Left lung (tissue), 14 donors: Measurements from ENCODE around the gene PPRC1. TPM values are rescaled to one million over a fixed set of nuclear protein-coding genes. Genes with fewer than 3 reads are reported as not detected.

Experiments used
- ATAC-seq: fragments of 200-7000 bp; cut with Tn5 transposase; one replicate; pipeline ENCODE4 v1.9.1; 2020; ENCODE audit warnings: moderate library complexity
- DNase-seq, 4 donors: peaks; one replicate each; pipeline ENCODE4 v3.0.0-alpha.2; 2013 to 2020
- H3K27ac ChIP-seq, 2 donors: fragments of 200-600 bp; sonication (generic) in 1 of 2; one replicate each; pipeline versions ENCODE4 v1.5.0 to v1.8.0; 2020 to 2021
- H3K27me3 ChIP-seq, 2 donors: fragments of 200-600 bp; sonication (generic) in 1 of 2; one replicate each; pipeline versions ENCODE4 v1.5.0 to v1.8.0; 2020 to 2021
- H3K36me3 ChIP-seq, 2 donors: fragments of 200-600 bp; sonication (generic) in 1 of 2; one replicate each; pipeline versions ENCODE4 v1.5.0 to v1.8.0; 2020 to 2021
- H3K4me1 ChIP-seq, 2 donors: fragments of 200-600 bp; one replicate each; pipeline ENCODE4 v1.8.0; 2021
- H3K4me3 ChIP-seq, 2 donors: fragments of 200-600 bp; sonication (generic) in 1 of 2; one replicate each; pipeline versions ENCODE4 v1.5.0 to v1.8.0; 2020 to 2021; ENCODE audit warnings: mild to moderate bottlenecking in 1 of 2
- H3K9me3 ChIP-seq, 2 donors: fragments of 200-600 bp; sonication (generic) in 1 of 2; one replicate each; pipeline versions ENCODE4 v1.5.0 to v1.8.0; 2020 to 2021
- CTCF ChIP-seq, 2 donors: fragments of 200-600 bp; sonication (generic) in 1 of 2; IDR thresholded peaks; one replicate each; pipeline versions ENCODE4 v1.5.0 to v1.8.0; 2021; ENCODE audit warnings: antibody characterized with exemption in 2 of 2
- intact Hi-C, 2 donors: fragments of 100-400 bp; cut with DNase I; formaldehyde crosslinking; loops; one replicate each; pipeline versions ENCODE4 v1.11.2 to v1.14.2; 2022
- long read RNA-seq, 12 donors: library from polyadenylated mRNA in 2 of 12; unstranded in 2 of 12; transcript quantifications; one replicate each; pipeline ENCODE4 v2.0.0 and lab custom pipeline, GENCODE V29; 2019 to 2026
- polyA plus RNA-seq, 6 donors: library from polyadenylated mRNA; unstranded; fragments of 120-200 nt; gene quantifications; one replicate each; pipeline ENCODE4 v1.2.1, GENCODE V29; 2013; ENCODE audit not compliant: insufficient read length in 6 of 6
- total RNA-seq, 2 donors: library from RNA; stranded (reverse); fragmentation: NEBNext Ultra II Directional; extraction: Animal tissue kit (Norgen Biotek cat#: 25700); gene quantifications; one replicate each; pipeline ENCODE4 v1.2.1, GENCODE V29; 2021
- donor health status: DM: no; HTN: yes; CAD: no.
- donor health status: DM: no; HTN: no; CAD: no.

PPRC1 gene
- total RNA-seq, result 10 to 100 TPM; 27.8 to 41.8 TPM
- 10 to 100 TPM; 33.8 to 52.9 (median 43.0) TPM for polyA plus RNA-seq
- long read RNA-seq, donor 1, partial matches to known transcripts, result 6 of 7 reads
- long read RNA-seq, donor 1, other reads (novel, unspliced or antisense), result 0 of 7 reads
- long read RNA-seq, donor 2, partial matches to known transcripts, result 5 of 7 reads
- long read RNA-seq, donor 2, other reads (novel, unspliced or antisense), result 0 of 7 reads
- long read RNA-seq, donor 3, result 0 reads
- long read RNA-seq, donor 4, partial matches to known transcripts, result 2 of 3 reads
- long read RNA-seq, donor 4, other reads (novel, unspliced or antisense), result 1 of 3 reads
- long read RNA-seq, donor 5, result 0 reads
- long read RNA-seq, donor 6, result 0 reads
- long read RNA-seq, donor 7, result 0 reads
- long read RNA-seq, donor 8, partial matches to known transcripts, result 16 of 17 reads
- long read RNA-seq, donor 8, other reads (novel, unspliced or antisense), result 0 of 17 reads
- long read RNA-seq, donor 9, result 0 reads
- long read RNA-seq, donor 10, partial matches to known transcripts, result 0 of 1 reads
- long read RNA-seq, donor 10, other reads (novel, unspliced or antisense), result 1 of 1 reads
- long read RNA-seq, donor 11, result 0 reads
- long read RNA-seq, donor 12, partial matches to known transcripts, result 5 of 9 reads
- long read RNA-seq, donor 12, other reads (novel, unspliced or antisense), result 0 of 9 reads

- intact Hi-C loops, result no loop called here
- Histone ChIP-seq H3K4me1 (peaks cover 17 to 47% of the 10 kb centered on the region in 2 donors), H3K36me3 (peaks cover 0 to 3% of the 10 kb centered on the region in 2 donors), H3K27ac (peak within 1 kb of the TSS; percentile 89 to 95), H3K4me3 (peak within 1 kb of the TSS; percentile 88 to 89), H3K27me3 (no peaks in the 10 kb centered on the region), H3K9me3 (no peaks in the 10 kb centered on the region)
- ATAC-seq, result peak; percentile 88
- DNase-seq, result peak; percentile 99
- peak; percentile 92 to 94 for TF ChIP-seq CTCF (IDR thresholded peaks at IDR 0.05)
These were observed at the start of gene PPRC1 for GRCh38 chr10:102132563-102133372. PPRC1 (plus strand) TSS chr10:102133040; CDS start chr10:102133069, 29 bp downstream.

GRCh38 chr10:102083541-102083940, 49.3 kb upstream of the PPRC1 start:
- ATAC-seq (no peak), DNase-seq (no peak)
- intact Hi-C loops, result no loop called here

GRCh38 chr10:102085336-102085735, 47.5 kb upstream of the PPRC1 start:
- intact Hi-C loops, result no loop called here
- no peaks in the 10 kb centered on the region for H3K4me1 ChIP-seq
- no peaks in the 10 kb centered on the region for H3K27me3 ChIP-seq
- ATAC-seq (no peak), DNase-seq (no peak)
- TF ChIP-seq CTCF (IDR thresholded peaks at IDR 0.05), result no peak
- no peak overlapping the region for H3K27ac ChIP-seq
- no peak overlapping the region for H3K4me3 ChIP-seq
- no peaks in the 10 kb centered on the region for H3K9me3 ChIP-seq
- H3K36me3 ChIP-seq, result no peaks in the 10 kb centered on the region

More at GRCh38 chr10:102083541-102083940, 49.3 kb upstream of the PPRC1 start:
- Histone ChIP-seq H3K27ac (no peak overlapping the region), H3K9me3 (no peaks in the 10 kb centered on the region), H3K4me1 (no peaks in the 10 kb centered on the region), H3K4me3 (no peak overlapping the region), H3K27me3 (no peaks in the 10 kb centered on the region), H3K36me3 (no peaks in the 10 kb centered on the region)
- TF ChIP-seq CTCF (IDR thresholded peaks at IDR 0.05), result no peak

- H3K4me1 ChIP-seq, result no peaks in the 10 kb centered on the region
- no peaks in the 10 kb centered on the region for H3K9me3 ChIP-seq
- no peak for DNase-seq
- H3K27me3 ChIP-seq, result no peaks in the 10 kb centered on the region
- H3K27ac ChIP-seq, result no peak overlapping the region
- TF ChIP-seq CTCF (IDR thresholded peaks at IDR 0.05), result no peak
- ATAC-seq, result no peak
- intact Hi-C loops, result no loop called here
- no peak overlapping the region for H3K4me3 ChIP-seq
- H3K36me3 ChIP-seq, result no peaks in the 10 kb centered on the region
These were observed 46.6 kb upstream of the PPRC1 start for GRCh38 chr10:102086196-102086595.
